SK-N-SH treated with all-trans-retinoic acid at 6 μM for 48 hours (cell line): ENCODE results near the gene UBLCP1.

Experiments
- ATAC-seq: fragments of 200-7000 bp; cut with Tn5 transposase; 3 replicates; pipeline ENCODE4 v1.9.1; 2020; ENCODE audit warnings: mild to moderate bottlenecking, moderate library complexity
- ARNTL ChIP-seq: fragments of 450-650 bp; formaldehyde crosslinking; IDR thresholded peaks from 2 replicates; pipeline ENCODE4 v1.5.0; 2020; ENCODE audit warnings: low read depth, mild to moderate bottlenecking, moderate library complexity, borderline replicate concordance
- CREB5 ChIP-seq: fragments of 250-450 bp; sonication (Bioruptor Pico); IDR thresholded peaks from 2 replicates; pipeline ENCODE4 v1.5.1; 2020; ENCODE audit warnings: low read depth, mild to moderate bottlenecking, moderate library complexity
- CSDC2 ChIP-seq: fragments of 250-450 bp; sonication (Bioruptor Pico); IDR thresholded peaks from 2 replicates; pipeline ENCODE4 v1.5.0; 2020; ENCODE audit warnings: mild to moderate bottlenecking, moderate library complexity
- CSRNP3 ChIP-seq: fragments of 250-450 bp; sonication (Bioruptor Pico); IDR thresholded peaks from 2 replicates; pipeline ENCODE4 v1.5.1; 2021; ENCODE audit warnings: mild to moderate bottlenecking, moderate library complexity
- ESRRG ChIP-seq: fragments of 250-450 bp; sonication (Bioruptor Pico); IDR thresholded peaks from 2 replicates; pipeline ENCODE4 v1.6.1; 2021; ENCODE audit warnings: mild to moderate bottlenecking
- GLIS3 ChIP-seq: fragments of 250-450 bp; sonication (Bioruptor Pico); IDR thresholded peaks from 2 replicates; pipeline ENCODE4 v1.5.0; 2020; ENCODE audit warnings: mild to moderate bottlenecking, moderate library complexity
- ISL1 ChIP-seq: fragments of 250-450 bp; sonication (Bioruptor Pico); IDR thresholded peaks from 2 replicates; pipeline ENCODE4 v2.1.2; 2022; ENCODE audit warnings: mild to moderate bottlenecking, moderate library complexity
- OSR1 ChIP-seq: fragments of 250-450 bp; sonication (Bioruptor Pico); IDR thresholded peaks from 2 replicates; pipeline ENCODE4 v1.8.0; 2022; ENCODE audit warnings: moderate library complexity, mild to moderate bottlenecking, inconsistent platforms
- PATZ1 ChIP-seq: fragments of 250-450 bp; sonication (Bioruptor Pico); IDR thresholded peaks from 2 replicates; pipeline ENCODE4 v1.8.0; 2020; ENCODE audit warnings: mild to moderate bottlenecking, moderate library complexity, borderline replicate concordance
- POU6F1 ChIP-seq: fragments of 250-450 bp; sonication (Bioruptor Pico); IDR thresholded peaks from 2 replicates; pipeline ENCODE4 v1.8.0; 2021; ENCODE audit warnings: low read depth, mild to moderate bottlenecking, moderate library complexity, borderline replicate concordance
- RARB ChIP-seq: fragments of 250-450 bp; sonication (Bioruptor Pico); IDR thresholded peaks from 2 replicates; pipeline ENCODE4 v1.8.0; 2021; ENCODE audit warnings: mild to moderate bottlenecking, moderate library complexity
- SNAI2 ChIP-seq: fragments of 250-450 bp; sonication (Bioruptor Pico); IDR thresholded peaks from 2 replicates; pipeline ENCODE4 v1.5.0; 2020; ENCODE audit warnings: mild to moderate bottlenecking, moderate library complexity
- TCF4 ChIP-seq: fragments of 250-450 bp; sonication (Bioruptor Pico); IDR thresholded peaks from 2 replicates; pipeline ENCODE4 v1.8.0; 2021; ENCODE audit warnings: mild to moderate bottlenecking, moderate library complexity, borderline replicate concordance
- TSHZ2 ChIP-seq: fragments of 250-450 bp; sonication (Bioruptor Pico); IDR thresholded peaks from 2 replicates; pipeline ENCODE4 v1.5.0; 2020; ENCODE audit warnings: mild to moderate bottlenecking, moderate library complexity
- ZC3H10 ChIP-seq: fragments of 250-450 bp; sonication (Bioruptor Pico); IDR thresholded peaks from 2 replicates; pipeline ENCODE4 v1.5.1; 2021; ENCODE audit warnings: mild to moderate bottlenecking, moderate library complexity
- ZFP3 ChIP-seq: fragments of 250-450 bp; sonication (Bioruptor Pico); IDR thresholded peaks from 2 replicates; pipeline ENCODE4 v1.5.0; 2020; ENCODE audit warnings: mild to moderate bottlenecking, moderate library complexity
- ZFP30 ChIP-seq: fragments of 450-650 bp; formaldehyde crosslinking; IDR thresholded peaks from 2 replicates; pipeline ENCODE4 v1.5.0; 2022; ENCODE audit warnings: mild to moderate bottlenecking, moderate library complexity
- ZNF565 ChIP-seq: fragments of 450-650 bp; formaldehyde crosslinking; conservative IDR thresholded peaks from 2 replicates; pipeline ENCODE4 v1.5.0; 2020; ENCODE audit warnings: low read depth, mild to moderate bottlenecking, moderate library complexity
- ZNF70 ChIP-seq: fragments of 450-650 bp; formaldehyde crosslinking; IDR thresholded peaks from 2 replicates; pipeline ENCODE4 v1.5.0; 2020; ENCODE audit warnings: mild to moderate bottlenecking, moderate library complexity
- ZNF8 ChIP-seq: fragments of 450-650 bp; formaldehyde crosslinking; IDR thresholded peaks from 2 replicates; pipeline ENCODE4 v1.5.0; 2020; ENCODE audit warnings: mild to moderate bottlenecking, moderate library complexity

The UBLCP1 gene

GRCh38 chr5:159330131-159330800 is 67.2 kb downstream of the UBLCP1 start, which contains the start of gene IL12B (continued):
- no peak for TF ChIP-seq CSRNP3
- no peak for TF ChIP-seq ZC3H10 (CRISPR knock-in tag)

GRCh38 chr5:159331093-159331973 is 68.2 kb downstream of the UBLCP1 start:
- TF ChIP-seq ZNF70 (CRISPR knock-in tag) (no peak), OSR1 (CRISPR knock-in tag) (no peak), ZNF565 (CRISPR knock-in tag) (no peak), CSRNP3 (no peak), ZFP30 (no peak), SNAI2 (CRISPR knock-in tag) (no peak), ZFP3 (CRISPR knock-in tag) (no peak), ISL1 (no peak), ZNF8 (CRISPR knock-in tag) (no peak), CSDC2 (CRISPR knock-in tag) (no peak), TSHZ2 (CRISPR knock-in tag) (no peak), ARNTL (CRISPR knock-in tag) (no peak), RARB (no peak), GLIS3 (CRISPR knock-in tag) (no peak), PATZ1 (CRISPR knock-in tag) (no peak), POU6F1 (no peak), ZC3H10 (CRISPR knock-in tag) (no peak), TCF4 (CRISPR knock-in tag) (no peak), ESRRG (CRISPR knock-in tag) (no peak)
- TF ChIP-seq, all 23 proteins: peak for 0
- peak; percentile 96 for ATAC-seq

GRCh38 chr5:159332800-159333544 is 69.9 kb downstream of the UBLCP1 start:
- TF ChIP-seq TSHZ2 (CRISPR knock-in tag) (no peak), ISL1 (no peak), ZNF8 (CRISPR knock-in tag) (no peak), GLIS3 (CRISPR knock-in tag) (no peak), ZNF70 (CRISPR knock-in tag) (no peak), CREB5 (CRISPR knock-in tag) (no peak), TCF4 (CRISPR knock-in tag) (no peak), SNAI2 (CRISPR knock-in tag) (no peak), ESRRG (CRISPR knock-in tag) (no peak)
- ATAC-seq, result no peak
